IPS-20b (cell line): ENCODE results near the gene SLC9A1.

Experiments used
- H3K27ac ChIP-seq: one replicate; pipeline ENCODE4 v1.5.1; 2013; ENCODE audit warnings: low read length
- H3K27me3 ChIP-seq: 2 replicates; pipeline ENCODE4 v1.6.1; 2013; ENCODE audit warnings: mild to moderate bottlenecking, low read length, inconsistent platforms; ENCODE audit not compliant: insufficient read depth
- H3K36me3 ChIP-seq: 2 replicates; pipeline ENCODE4 v1.6.1; 2013; ENCODE audit warnings: low read depth, mild to moderate bottlenecking, inconsistent platforms, low read length, moderate library complexity; ENCODE audit not compliant: insufficient read depth
- H3K4me1 ChIP-seq: 2 replicates; pipeline ENCODE4 v1.6.1; 2013; ENCODE audit warnings: mild to moderate bottlenecking, control low read depth, inconsistent platforms, low read length, moderate library complexity; ENCODE audit not compliant: insufficient read depth
- H3K4me3 ChIP-seq: 2 replicates; pipeline ENCODE4 v1.5.1; 2013; ENCODE audit warnings: mild to moderate bottlenecking, low read length, inconsistent platforms
- H3K9ac ChIP-seq: 2 replicates; pipeline ENCODE4 v1.6.1; 2013; ENCODE audit warnings: low read depth, mild to moderate bottlenecking, inconsistent platforms, low read length, moderate library complexity
- H3K9me3 ChIP-seq: 2 replicates; pipeline ENCODE4 v1.6.1; 2013; ENCODE audit warnings: mild to moderate bottlenecking, low read depth, low read length, inconsistent platforms; ENCODE audit not compliant: insufficient read depth

SLC9A1 gene

GRCh38 chr1:27138927-27139326 is 16.0 kb downstream of the SLC9A1 start:
- no peaks in the 10 kb centered on the region for H3K27me3 ChIP-seq
- no peak overlapping the region for H3K9ac ChIP-seq
- peaks cover 26% of the 10 kb centered on the region for H3K4me1 ChIP-seq
- H3K36me3 ChIP-seq = no peaks in the 10 kb centered on the region
- H3K9me3 ChIP-seq = no peaks in the 10 kb centered on the region
- H3K27ac ChIP-seq = no peak overlapping the region
- H3K4me3 ChIP-seq = no peak overlapping the region

GRCh38 chr1:27138368-27138767 is 16.6 kb downstream of the SLC9A1 start:
- Histone ChIP-seq H3K27me3 (no peaks in the 10 kb centered on the region), H3K4me1 (peaks cover 26% of the 10 kb centered on the region), H3K9me3 (no peaks in the 10 kb centered on the region), H3K27ac (no peak overlapping the region), H3K36me3 (no peaks in the 10 kb centered on the region), H3K4me3 (no peak overlapping the region), H3K9ac (no peak overlapping the region)

- no peak overlapping the region for H3K4me3 ChIP-seq
- H3K4me1 ChIP-seq = peaks cover 24% of the 10 kb centered on the region
- no peak overlapping the region for H3K27ac ChIP-seq
- H3K9ac ChIP-seq = no peak overlapping the region
- no peaks in the 10 kb centered on the region for H3K9me3 ChIP-seq
- no peaks in the 10 kb centered on the region for H3K36me3 ChIP-seq
- H3K27me3 ChIP-seq = no peaks in the 10 kb centered on the region
Measured at GRCh38 chr1:27137544-27138075, 17.3 kb downstream of the SLC9A1 start.

GRCh38 chr1:27136998-27137542 is 17.9 kb downstream of the SLC9A1 start:
- Histone ChIP-seq H3K4me1 (peaks cover 19% of the 10 kb centered on the region), H3K27ac (no peak overlapping the region), H3K36me3 (no peaks in the 10 kb centered on the region), H3K9ac (no peak overlapping the region), H3K9me3 (no peaks in the 10 kb centered on the region), H3K27me3 (no peaks in the 10 kb centered on the region), H3K4me3 (no peak overlapping the region)

GRCh38 chr1:27136236-27136551 is 18.7 kb downstream of the SLC9A1 start:
- H3K9me3 ChIP-seq = no peaks in the 10 kb centered on the region
- H3K36me3 ChIP-seq = no peaks in the 10 kb centered on the region
- no peak overlapping the region for H3K9ac ChIP-seq
- no peak overlapping the region for H3K27ac ChIP-seq
- H3K4me1 ChIP-seq = peaks cover 10% of the 10 kb centered on the region
- no peak overlapping the region for H3K4me3 ChIP-seq
- H3K27me3 ChIP-seq = no peaks in the 10 kb centered on the region

- Histone ChIP-seq H3K9ac (no peak overlapping the region), H3K9me3 (no peaks in the 10 kb centered on the region), H3K27ac (no peak overlapping the region), H3K4me1 (peaks cover 9% of the 10 kb centered on the region), H3K27me3 (no peaks in the 10 kb centered on the region), H3K4me3 (no peak overlapping the region), H3K36me3 (no peaks in the 10 kb centered on the region)
Measured at GRCh38 chr1:27135541-27136235, 19.2 kb downstream of the SLC9A1 start.

GRCh38 chr1:27133991-27134390 is 20.9 kb downstream of the SLC9A1 start:
- no peaks in the 10 kb centered on the region for H3K36me3 ChIP-seq
- H3K9ac ChIP-seq = no peak overlapping the region
- H3K27me3 ChIP-seq = no peaks in the 10 kb centered on the region
- no peak overlapping the region for H3K4me3 ChIP-seq
- H3K4me1 ChIP-seq = peaks cover 9% of the 10 kb centered on the region
- no peak overlapping the region for H3K27ac ChIP-seq
- H3K9me3 ChIP-seq = no peaks in the 10 kb centered on the region

- H3K9me3 ChIP-seq = no peaks in the 10 kb centered on the region
- H3K36me3 ChIP-seq = no peaks in the 10 kb centered on the region
- H3K27ac ChIP-seq = no peak overlapping the region
- no peak overlapping the region for H3K4me3 ChIP-seq
- no peak overlapping the region for H3K9ac ChIP-seq
- no peaks in the 10 kb centered on the region for H3K27me3 ChIP-seq
- H3K4me1 ChIP-seq = peaks cover 9% of the 10 kb centered on the region
Measured at GRCh38 chr1:27133158-27133557, 21.8 kb downstream of the SLC9A1 start.

- H3K9me3 ChIP-seq = no peaks in the 10 kb centered on the region
- no peak overlapping the region for H3K4me3 ChIP-seq
- H3K9ac ChIP-seq = no peak overlapping the region
- peaks cover 8% of the 10 kb centered on the region for H3K4me1 ChIP-seq
- H3K36me3 ChIP-seq = no peaks in the 10 kb centered on the region
- H3K27ac ChIP-seq = no peak overlapping the region
- H3K27me3 ChIP-seq = no peaks in the 10 kb centered on the region
Measured at GRCh38 chr1:27132624-27133023, 22.3 kb downstream of the SLC9A1 start.

- no peak overlapping the region for H3K4me3 ChIP-seq
- H3K9me3 ChIP-seq = no peaks in the 10 kb centered on the region
- H3K27me3 ChIP-seq = no peaks in the 10 kb centered on the region
- H3K27ac ChIP-seq = no peak overlapping the region
- H3K36me3 ChIP-seq = no peaks in the 10 kb centered on the region
- H3K9ac ChIP-seq = no peak overlapping the region
- H3K4me1 ChIP-seq = peaks cover 3% of the 10 kb centered on the region; the same call in 1 of the 2 replicates
Measured at GRCh38 chr1:27132147-27132546, 22.8 kb downstream of the SLC9A1 start.

GRCh38 chr1:27130798-27131197 is 24.1 kb downstream of the SLC9A1 start:
- H3K27ac ChIP-seq = no peak overlapping the region
- no peaks in the 10 kb centered on the region for H3K27me3 ChIP-seq
- no peaks in the 10 kb centered on the region for H3K9me3 ChIP-seq
- no peak overlapping the region for H3K4me3 ChIP-seq
- no peak overlapping the region for H3K9ac ChIP-seq
- no peaks in the 10 kb centered on the region for H3K4me1 ChIP-seq
- no peaks in the 10 kb centered on the region for H3K36me3 ChIP-seq

- H3K27ac ChIP-seq = no peak overlapping the region
- no peak overlapping the region for H3K4me3 ChIP-seq
- no peaks in the 10 kb centered on the region for H3K27me3 ChIP-seq
- no peaks in the 10 kb centered on the region for H3K9me3 ChIP-seq
- H3K4me1 ChIP-seq = no peaks in the 10 kb centered on the region
- no peak overlapping the region for H3K9ac ChIP-seq
- no peaks in the 10 kb centered on the region for H3K36me3 ChIP-seq
Measured at GRCh38 chr1:27129225-27129624, 25.7 kb downstream of the SLC9A1 start.
